VCaP (cell line): ENCODE results near the gene ABCF3.

Source experiments
- H3K27ac ChIP-seq: fragments of 450-650 bp; 2 replicates; pipeline ENCODE4 v1.5.1; 2017
- CTCF ChIP-seq: fragments of 450-650 bp; conservative IDR thresholded peaks from 2 replicates; pipeline ENCODE4 v1.5.1; 2017; ENCODE audit warnings: mild to moderate bottlenecking, moderate library complexity

Gene ABCF3

GRCh38 chr3:184186184-184186901, at the start of gene ABCF3:
Gene ABCF3, plus strand, starts transcription at chr3:184186199. Its CDS starts 9 bp downstream, at chr3:184186208.
- H3K27ac ChIP-seq, result peak within 1 kb of the TSS; percentile 93
- TF ChIP-seq CTCF, result no peak

GRCh38 chr3:184140436-184140835, 45.6 kb upstream of the ABCF3 start:
- no peak overlapping the region for H3K27ac ChIP-seq
- no peak for TF ChIP-seq CTCF

- TF ChIP-seq CTCF, result no peak
- peak overlapping the region; percentile 48; the same call in 1 of the 2 replicates for H3K27ac ChIP-seq
Observed at GRCh38 chr3:184142199-184142598, 43.8 kb upstream of the ABCF3 start.

GRCh38 chr3:184143327-184143726, 42.7 kb upstream of the ABCF3 start:
- peak overlapping the region; percentile 48 for H3K27ac ChIP-seq
- TF ChIP-seq CTCF, result no peak

GRCh38 chr3:184144505-184144904, 41.5 kb upstream of the ABCF3 start:
- TF ChIP-seq CTCF, result no peak
- peak overlapping the region; percentile 48 for H3K27ac ChIP-seq

- TF ChIP-seq CTCF, result peak; percentile 79
- peak overlapping the region; percentile 48 for H3K27ac ChIP-seq
Observed at GRCh38 chr3:184145111-184145524, 40.9 kb upstream of the ABCF3 start.

GRCh38 chr3:184145751-184146270, 40.2 kb upstream of the ABCF3 start:
- H3K27ac ChIP-seq, result peak overlapping the region; percentile 48
- no peak for TF ChIP-seq CTCF
